GM21447 (cell line): Measurements from ENCODE around the gene NCAM2.
"Not testable (repeated sequence)": the region's sequence is repeated elsewhere in the genome, so short reads cannot be mapped to it uniquely, and the experiment has no call there.

Experiments used
- ATAC-seq: cut with Tn5 transposase; IDR thresholded peaks from one replicate; pipeline ENCODE4 v1.9.1; 2021; ENCODE audit not compliant: unreplicated experiment

NCAM2 gene

DNA sequence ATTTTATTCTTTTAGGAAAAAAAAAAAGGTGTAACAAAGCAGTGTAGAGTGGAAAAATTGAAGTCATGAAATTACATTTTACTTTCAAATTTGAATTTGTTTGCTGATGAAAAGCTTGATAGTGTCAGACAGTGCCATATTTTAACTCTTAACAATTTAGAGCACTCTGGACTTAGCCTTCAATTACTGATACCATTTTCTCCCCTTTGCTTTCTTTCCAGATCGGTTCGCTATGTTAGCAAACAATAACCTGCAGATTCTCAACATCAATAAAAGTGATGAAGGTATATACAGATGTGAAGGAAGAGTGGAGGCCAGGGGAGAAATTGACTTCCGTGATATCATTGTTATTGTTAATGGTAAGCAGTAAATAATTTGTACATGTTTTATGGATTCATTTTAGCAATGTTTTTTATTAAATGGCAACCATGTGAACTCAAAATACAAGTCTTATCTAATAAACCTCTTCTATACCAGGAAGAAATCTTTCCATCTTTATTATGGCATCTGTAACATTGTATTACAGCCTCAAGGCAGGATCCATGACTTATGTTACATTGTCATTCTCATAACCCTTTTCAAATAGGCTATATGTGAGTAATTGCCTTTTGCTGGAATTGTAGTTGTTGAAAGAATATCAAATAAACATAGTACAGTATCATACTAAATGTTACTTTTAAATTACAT lies 293.8 kb downstream of the NCAM2 start:
- no peak for ATAC-seq

GRCh38 chr21:21295303-21295702 lies 297.1 kb downstream of the NCAM2 start:
- ATAC-seq, result no peak

DNA sequence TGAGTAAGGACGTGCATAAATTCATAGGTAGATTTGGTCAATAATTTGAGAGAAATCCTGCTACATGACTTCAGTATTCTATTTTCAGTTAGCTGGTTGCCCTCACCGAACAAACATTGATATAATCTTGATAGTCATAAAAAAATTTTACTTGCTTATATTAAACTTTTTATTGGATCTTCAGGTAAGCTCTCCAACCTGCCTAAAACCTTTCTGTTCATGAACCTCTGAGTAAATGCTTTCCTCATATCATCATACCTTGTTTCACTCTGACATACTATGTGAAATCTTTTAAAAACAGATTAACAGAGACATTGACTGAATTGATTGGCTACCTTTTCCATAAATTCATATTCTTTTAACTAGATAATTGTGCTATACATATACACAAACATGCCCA lies 299.0 kb downstream of the NCAM2 start:
- ATAC-seq, result no peak

GRCh38 chr21:21301013-21301412 lies 302.8 kb downstream of the NCAM2 start:
- no peak for ATAC-seq

DNA sequence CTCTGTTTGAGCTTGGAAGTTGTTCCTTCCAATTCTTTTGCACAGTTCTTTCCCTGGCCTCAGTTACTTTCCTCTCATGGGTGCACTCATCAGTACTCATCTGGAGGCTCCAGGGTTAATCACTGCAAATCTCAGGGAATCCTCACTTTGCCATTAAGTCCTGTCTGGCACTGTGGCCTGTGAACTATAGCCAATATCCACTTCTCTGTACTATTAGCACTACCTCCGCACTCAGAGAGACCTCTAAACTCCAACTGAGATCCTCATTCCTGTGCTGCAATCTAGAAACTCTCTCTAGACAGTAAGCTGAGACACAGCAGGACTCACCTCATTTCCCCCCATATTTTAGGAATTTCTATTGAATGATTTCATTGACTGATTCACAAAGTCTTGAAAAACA lies 311.3 kb downstream of the NCAM2 start:
- no peak for ATAC-seq

- ATAC-seq, result no peak
Measured at GRCh38 chr21:21324297-21324696, 326.1 kb downstream of the NCAM2 start.

- ATAC-seq, result no peak
Measured at GRCh38 chr21:21332492-21332891, 334.3 kb downstream of the NCAM2 start.

GRCh38 chr21:21341041-21341440 lies 342.8 kb downstream of the NCAM2 start:
- no peak for ATAC-seq

DNA sequence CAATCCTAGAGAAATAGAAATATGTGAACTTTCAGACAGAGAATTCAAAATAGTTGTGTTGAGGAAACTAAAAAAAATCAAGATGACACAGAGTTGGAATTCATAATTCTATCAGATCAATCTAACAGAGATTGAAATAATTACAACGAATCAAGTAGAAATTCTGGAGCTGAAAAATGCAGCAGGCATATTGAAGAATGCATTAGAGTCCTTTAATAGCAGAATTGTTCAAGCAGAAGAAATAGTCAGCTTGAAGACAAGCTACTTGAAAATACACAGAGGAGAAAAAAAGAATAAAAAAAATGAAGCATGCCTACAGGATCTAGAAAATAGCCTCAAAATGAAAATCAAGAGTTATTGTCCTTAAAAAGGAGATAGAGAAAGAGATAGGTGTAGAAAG lies 347.1 kb downstream of the NCAM2 start:
- no peak for ATAC-seq

DNA sequence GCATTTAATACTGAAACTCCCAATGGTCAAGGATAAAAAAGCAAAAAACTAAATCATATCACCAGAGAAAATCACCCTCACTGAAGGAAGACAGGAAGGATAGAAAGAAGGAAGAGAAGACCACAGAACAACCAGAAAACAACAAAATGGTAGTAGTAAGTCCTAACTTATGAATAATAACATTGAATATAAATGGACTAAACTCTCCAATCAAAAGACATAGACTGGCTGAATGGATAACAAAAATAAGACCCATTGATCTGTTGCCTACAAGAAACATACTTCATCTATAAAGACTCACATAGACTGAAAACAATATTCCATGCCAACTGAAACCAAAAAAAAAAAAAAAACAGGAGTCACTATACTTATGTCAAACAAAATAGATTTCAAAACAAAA lies 347.7 kb downstream of the NCAM2 start:
- ATAC-seq, result no peak

DNA sequence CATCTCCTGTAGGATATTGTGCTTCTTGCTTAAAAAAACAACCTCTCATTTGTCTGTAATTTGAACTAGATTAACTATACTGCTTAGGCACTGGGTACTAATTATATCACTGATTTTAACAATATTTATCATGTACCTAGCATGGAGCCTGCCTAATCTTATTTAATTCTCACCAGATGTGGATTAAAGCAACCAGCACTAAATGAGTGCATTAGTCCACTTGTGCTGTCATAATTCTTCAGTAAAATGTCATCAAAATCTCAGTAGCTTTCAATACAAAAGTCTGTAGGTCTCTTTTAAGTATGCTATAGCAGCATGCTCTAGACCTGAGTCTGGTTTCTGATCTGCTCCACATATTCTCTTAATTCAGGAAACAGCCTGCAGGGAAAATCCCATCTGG lies 368.1 kb downstream of the NCAM2 start:
- ATAC-seq, result no peak

DNA sequence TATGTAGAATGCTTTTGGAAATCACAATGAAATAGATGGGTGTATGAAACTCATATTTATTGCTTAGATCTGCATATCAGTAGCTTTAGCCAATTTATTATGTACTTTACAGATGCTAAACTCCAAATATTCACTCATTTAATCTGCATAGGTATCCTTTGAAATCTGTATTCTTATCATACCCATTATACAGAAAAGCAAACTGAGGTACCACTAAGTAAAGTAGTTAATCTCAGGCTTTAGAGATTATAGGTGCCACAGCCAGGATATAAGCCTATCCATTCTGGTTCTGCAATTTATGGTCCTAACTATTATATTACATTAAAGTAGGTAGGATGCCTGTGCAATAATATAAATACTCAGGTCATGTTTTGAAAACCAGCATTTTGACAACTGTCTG lies 369.4 kb downstream of the NCAM2 start:
- ATAC-seq, result no peak

DNA sequence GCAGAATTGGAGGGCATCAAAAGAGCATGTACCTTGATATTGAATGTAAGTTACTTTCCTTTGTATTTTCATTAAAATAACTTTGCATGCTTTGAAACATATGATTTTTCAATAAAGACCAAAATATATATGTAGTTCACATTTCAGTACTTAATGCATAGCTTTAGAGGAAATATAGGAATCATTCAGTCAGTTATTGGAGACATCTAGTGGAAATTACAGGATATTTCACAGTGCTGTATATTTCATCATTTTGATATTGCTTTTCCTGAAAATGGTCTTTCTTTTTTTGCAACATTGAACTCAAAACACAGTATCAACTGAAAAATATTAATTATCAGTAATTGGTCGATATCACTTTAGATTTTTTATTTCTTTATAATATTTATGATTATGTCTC lies 375.8 kb downstream of the NCAM2 start:
- ATAC-seq, result no peak

- no peak for ATAC-seq
Measured at GRCh38 chr21:21383126-21383525, 384.9 kb downstream of the NCAM2 start.

DNA sequence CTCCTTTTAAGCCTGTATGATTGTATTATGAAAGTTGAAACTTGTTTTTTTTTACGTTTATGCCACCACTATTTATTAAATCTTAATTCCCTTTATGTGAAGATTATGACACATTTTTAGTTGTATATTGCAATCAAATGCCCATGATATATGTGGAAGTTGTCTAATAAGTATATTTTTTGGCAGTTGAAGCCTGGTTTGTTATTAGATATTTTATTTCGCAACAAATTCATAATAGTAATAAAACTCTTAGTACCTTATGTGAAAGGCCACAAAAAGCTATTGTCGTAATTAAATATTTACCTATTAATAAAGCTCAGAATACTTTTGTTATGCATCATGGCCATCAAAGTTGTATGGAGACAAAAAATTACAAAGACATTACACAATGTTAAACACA lies 386.8 kb downstream of the NCAM2 start:
- ATAC-seq, result no peak

GRCh38 chr21:21385404-21385803 lies 387.2 kb downstream of the NCAM2 start:
- ATAC-seq, result no peak

DNA sequence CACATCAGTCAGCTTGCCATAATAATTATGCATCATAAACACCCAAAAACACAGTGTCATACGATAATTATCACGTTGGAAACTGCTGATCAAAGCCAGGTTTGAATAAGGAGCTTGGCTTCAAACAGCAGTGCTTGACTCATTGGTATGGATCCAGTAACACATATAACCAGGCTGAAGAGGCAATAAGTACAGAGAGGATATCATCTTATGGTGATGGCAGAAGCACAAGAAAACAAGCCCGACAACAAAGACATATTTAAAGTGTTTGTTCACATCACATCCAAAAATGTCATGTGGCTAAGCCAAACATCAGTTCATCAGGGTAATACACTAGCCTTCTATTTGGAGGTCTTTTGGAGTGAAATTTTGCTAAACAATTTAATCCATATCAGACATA lies 389.7 kb downstream of the NCAM2 start:
- no peak for ATAC-seq

DNA sequence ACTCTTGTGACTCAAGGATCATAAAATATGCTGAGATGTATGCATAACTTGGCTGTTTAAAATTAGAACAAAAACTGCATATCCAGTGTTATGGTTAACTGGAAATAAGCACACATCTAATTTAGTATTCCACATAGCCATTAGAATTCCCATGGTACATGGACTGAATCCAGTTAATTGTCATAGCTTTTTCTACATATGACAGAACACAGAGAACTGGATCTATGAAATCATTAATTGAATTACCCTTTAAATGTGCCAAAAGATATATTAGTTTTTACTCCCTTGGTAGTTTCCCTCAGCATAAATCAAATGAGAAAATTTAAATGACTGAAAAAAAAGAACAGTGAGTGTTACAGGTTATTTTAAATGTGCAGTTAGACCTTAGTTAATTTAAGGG lies 395.9 kb downstream of the NCAM2 start:
- no peak for ATAC-seq

DNA sequence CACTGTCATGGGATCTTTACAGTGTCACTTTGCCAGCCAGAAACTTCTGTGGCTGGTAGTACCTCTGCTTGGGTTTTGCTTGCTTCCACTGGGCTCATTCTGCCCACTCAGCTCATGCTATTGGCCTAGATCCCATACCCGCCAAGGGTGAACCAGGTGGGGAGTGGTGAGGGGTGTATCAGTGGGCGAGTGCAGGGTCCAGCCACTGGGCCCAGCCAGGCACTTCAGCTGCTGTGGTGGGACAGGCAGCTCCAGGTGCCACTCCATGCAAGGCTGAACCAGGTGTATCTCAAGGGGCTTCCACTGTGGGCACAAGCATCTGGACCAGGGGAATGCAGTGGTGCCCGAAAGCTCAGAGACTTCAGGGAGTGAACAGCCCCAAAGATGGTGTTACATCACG lies 398.2 kb downstream of the NCAM2 start:
- ATAC-seq, result no peak

- no peak for ATAC-seq
Measured at GRCh38 chr21:21397464-21397863, 399.3 kb downstream of the NCAM2 start.

DNA sequence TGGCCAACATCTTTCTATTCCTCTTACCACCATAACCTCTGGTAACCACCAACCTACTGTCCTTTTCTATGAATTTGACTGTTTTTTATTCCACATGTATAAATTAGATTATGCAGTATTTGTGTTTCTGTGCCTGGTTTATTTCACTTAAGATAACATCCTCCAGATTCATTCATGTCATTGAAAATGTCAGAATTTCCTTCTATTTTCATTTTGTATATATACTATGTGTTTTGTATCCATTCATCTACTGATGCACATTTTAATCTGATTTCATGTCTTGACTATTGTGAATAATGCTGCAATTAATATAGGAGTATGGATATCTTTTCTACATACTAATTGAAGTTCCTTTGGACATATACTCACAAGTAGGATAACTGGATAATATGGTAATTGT lies 403.2 kb downstream of the NCAM2 start:
- ATAC-seq, result no peak

DNA sequence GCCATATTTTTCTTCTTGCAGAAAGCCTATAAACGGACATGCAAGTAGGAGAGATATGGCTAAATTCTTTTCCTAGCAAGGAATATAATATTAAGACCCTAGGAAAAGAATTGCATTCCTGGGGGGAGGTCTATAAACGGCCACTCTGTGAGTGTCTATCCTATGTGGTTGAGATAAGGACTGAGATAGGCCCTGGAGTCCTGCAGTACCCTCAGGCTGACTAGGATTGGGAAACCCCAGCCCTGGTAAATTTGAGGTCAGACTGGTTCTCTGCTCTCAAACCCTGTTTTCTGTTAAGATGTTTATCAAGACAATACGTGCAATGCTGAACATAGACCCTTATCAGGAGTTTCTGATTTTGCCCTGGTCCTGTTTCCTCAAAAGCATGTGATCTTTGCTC lies 404.0 kb downstream of the NCAM2 start:
- not testable (repeated sequence) for ATAC-seq

DNA sequence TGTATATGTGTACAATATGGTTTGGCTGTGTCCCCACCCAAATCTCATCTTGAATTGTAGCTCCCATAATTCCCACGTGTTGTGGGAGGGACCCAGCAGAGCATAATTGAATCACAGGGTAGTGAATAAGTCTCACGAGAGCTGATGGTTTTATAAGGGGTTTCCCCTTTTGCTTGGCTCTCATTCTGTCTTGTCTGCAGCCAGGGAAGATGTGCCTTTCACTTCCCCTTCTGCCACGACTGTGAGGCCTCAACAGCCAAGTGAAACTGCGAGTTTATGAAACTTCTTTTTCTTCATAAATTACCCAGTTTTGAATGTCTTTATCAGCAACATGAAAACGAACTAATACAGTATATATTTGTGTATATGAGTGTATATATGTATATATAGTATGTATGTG lies 406.1 kb downstream of the NCAM2 start:
- peak; percentile 66 for ATAC-seq

DNA sequence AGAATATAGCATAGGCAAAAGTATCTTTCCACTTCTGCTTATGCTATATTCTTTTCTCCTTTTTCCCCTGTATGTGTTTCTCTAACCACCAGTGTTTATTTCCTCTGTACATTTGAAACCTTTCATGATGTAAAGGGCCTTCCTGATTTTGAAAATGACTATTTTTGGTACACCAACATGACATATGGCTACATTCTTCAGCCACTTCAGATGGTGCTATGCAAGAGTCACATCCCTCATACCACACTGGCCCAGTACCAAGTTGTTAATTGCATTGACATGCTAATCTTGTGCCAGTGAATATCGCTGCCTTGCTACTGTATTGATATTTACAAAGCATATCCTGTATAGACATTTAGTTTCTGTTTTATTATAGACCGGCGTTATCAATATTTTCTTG lies 408.7 kb downstream of the NCAM2 start:
- ATAC-seq, result no peak
